Measurements from ENCODE around the gene ETV5.

Gene ETV5

GRCh38 chr3:186095561-186096081, 13.3 kb downstream of the ETV5 start:
- DNase-seq (ENCODE audit: low read depth in 2 of 2), result no peak

- no peak for DNase-seq (ENCODE audit: low read depth in 2 of 2)
These were observed 14.0 kb downstream of the ETV5 start for GRCh38 chr3:186094696-186095425.

- DNase-seq (ENCODE audit: low read depth in 2 of 2), result no peak
These were observed 14.6 kb downstream of the ETV5 start for GRCh38 chr3:186094271-186094670.

- no peak for DNase-seq (ENCODE audit: low read depth in 2 of 2)
These were observed 15.5 kb downstream of the ETV5 start for GRCh38 chr3:186093271-186093900.

GRCh38 chr3:186092360-186093070, 16.4 kb downstream of the ETV5 start:
- DNase-seq (ENCODE audit: low read depth in 2 of 2), result no peak

GRCh38 chr3:186090901-186091300, 18.0 kb downstream of the ETV5 start:
- no peak for DNase-seq (ENCODE audit: low read depth in 2 of 2)

- DNase-seq (ENCODE audit: low read depth in 2 of 2), result no peak
These were observed 20.6 kb downstream of the ETV5 start for GRCh38 chr3:186088335-186088734.

GRCh38 chr3:186084264-186084663, 24.6 kb downstream of the ETV5 start:
- DNase-seq (ENCODE audit: low read depth in 2 of 2), result no peak

GRCh38 chr3:186083746-186084145, 25.1 kb downstream of the ETV5 start:
- no peak for DNase-seq (ENCODE audit: low read depth in 2 of 2)

- DNase-seq (ENCODE audit: low read depth in 2 of 2), result no peak
These were observed 26.7 kb downstream of the ETV5 start for GRCh38 chr3:186082150-186082549.

GRCh38 chr3:186081678-186082077, 27.2 kb downstream of the ETV5 start:
- DNase-seq (ENCODE audit: low read depth in 2 of 2), result no peak

GRCh38 chr3:186080849-186081438, 27.9 kb downstream of the ETV5 start:
- DNase-seq (ENCODE audit: low read depth in 2 of 2), result no peak

- DNase-seq (ENCODE audit: low read depth in 2 of 2), result no peak
These were observed 29.0 kb downstream of the ETV5 start for GRCh38 chr3:186079925-186080324.

- no peak for DNase-seq (ENCODE audit: low read depth in 2 of 2)
These were observed 31.4 kb downstream of the ETV5 start for GRCh38 chr3:186077466-186077865.

GRCh38 chr3:186075931-186076567, 32.8 kb downstream of the ETV5 start:
- DNase-seq (ENCODE audit: low read depth in 2 of 2), result no peak

- DNase-seq (ENCODE audit: low read depth in 2 of 2), result no peak
These were observed 33.4 kb downstream of the ETV5 start for GRCh38 chr3:186075489-186075888.

- DNase-seq (ENCODE audit: low read depth in 2 of 2), result no peak
These were observed 35.2 kb downstream of the ETV5 start for GRCh38 chr3:186073641-186074040.

- no peak for DNase-seq (ENCODE audit: low read depth in 2 of 2)
These were observed 37.9 kb downstream of the ETV5 start for GRCh38 chr3:186070996-186071395.

GRCh38 chr3:186070550-186070949, 38.3 kb downstream of the ETV5 start:
- no peak for DNase-seq (ENCODE audit: low read depth in 2 of 2)

- no peak for DNase-seq (ENCODE audit: low read depth in 2 of 2)
These were observed 38.8 kb downstream of the ETV5 start for GRCh38 chr3:186070133-186070532.

- DNase-seq (ENCODE audit: low read depth in 2 of 2), result no peak
These were observed 39.7 kb downstream of the ETV5 start for GRCh38 chr3:186069199-186069598.

- DNase-seq (ENCODE audit: low read depth in 2 of 2), result no peak
These were observed 40.7 kb downstream of the ETV5 start for GRCh38 chr3:186068243-186068552.

All from stimulated activated CD4-positive, alpha-beta T cell treated with anti-CD3 and anti-CD28 coated beads, Interleukin-15, amount 100 ng/mL, for 48 hours (primary cell).